Kidney (tissue), 14 donors: ENCODE data around the gene CMTM5. TPM values are rescaled to one million over a fixed set of nuclear protein-coding genes. Genes with fewer than 3 reads are reported as not detected.

ENCODE experiments used
- DNase-seq, 5 donors: peaks; one replicate each; pipeline ENCODE4 v3.0.0-alpha.2; 2013 to 2020
- FAIRE-seq: peaks from 2 replicates; lab custom pipeline; 2012; peaks lifted over from hg19 to GRCh38; lab: Jason Lieb, UNC
- H3K27ac ChIP-seq, 2 donors: one replicate each; pipeline ENCODE4 v1.7.0; 2013; ENCODE audit warnings: low read depth in 2 of 2, low read length in 2 of 2, inconsistent platforms in 1 of 2
- H3K27me3 ChIP-seq: one replicate; pipeline ENCODE4 v1.7.1; 2013; ENCODE audit warnings: low read length, inconsistent platforms; ENCODE audit not compliant: control insufficient read depth, insufficient read depth
- H3K36me3 ChIP-seq, 3 donors: one replicate each; pipeline versions ENCODE4 v1.7.0 to v1.7.1; 2013; ENCODE audit warnings: low read length in 3 of 3, control low read depth in 1 of 3, inconsistent platforms in 1 of 3; ENCODE audit not compliant: insufficient read depth in 3 of 3, control insufficient read depth in 2 of 3
- H3K4me1 ChIP-seq, 3 donors: one replicate each; pipeline versions ENCODE4 v1.7.0 to v1.7.1; 2013; ENCODE audit warnings: low read length in 3 of 3, inconsistent platforms in 1 of 3, low read depth in 1 of 3; ENCODE audit not compliant: control insufficient read depth in 2 of 3, insufficient read depth in 2 of 3
- H3K4me3 ChIP-seq, 3 donors: one replicate each; pipeline versions ENCODE4 v1.7.0 to v1.8.1; 2013; ENCODE audit warnings: low read length in 3 of 3, control low read depth in 1 of 3, inconsistent platforms in 1 of 3
- H3K9ac ChIP-seq, 3 donors: one replicate each; pipeline versions ENCODE4 v1.7.0 to v1.7.1; 2013; ENCODE audit warnings: low read length in 3 of 3, control low read depth in 1 of 3, inconsistent platforms in 1 of 3
- H3K9me3 ChIP-seq, 3 donors: one replicate each; pipeline versions ENCODE4 v1.7.0 to v1.7.1; 2013; ENCODE audit warnings: low read length in 3 of 3, control low read depth in 1 of 3, inconsistent platforms in 1 of 3; ENCODE audit not compliant: control insufficient read depth in 2 of 3, insufficient read depth in 1 of 3
- intact Hi-C: fragments of 100-400 bp; cut with DNase I; formaldehyde crosslinking; loops from one replicate; pipeline ENCODE4 v1.11.1; 2022
- polyA plus RNA-seq: library from polyadenylated mRNA; stranded (reverse); fragments of 350-450 nt; fragmentation: Illumina TruSeq; extraction: RNeasy Lipid Tissue Mini Kit (QIAGEN cat#74804); gene quantifications from one replicate; pipeline ENCODE4 v1.2.3, GENCODE V29; 2014; ENCODE audit warnings: low read depth, low replicate concordance; ENCODE audit not compliant: insufficient read depth
- total RNA-seq: library from RNA; stranded (reverse); fragmentation: NEBNext Ultra II Directional; extraction: Animal tissue kit (Norgen Biotek cat#: 25700); gene quantifications from one replicate; pipeline ENCODE4 v1.2.1, GENCODE V29; 2021
- TF ChIP-seq, protein P1 (sequence below): IDR thresholded peaks from 3 replicates; pipeline ENCODE4 v1.5.1; 2012; ENCODE audit warnings: mild to moderate bottlenecking, moderate library complexity, borderline replicate concordance; ENCODE audit not compliant: insufficient read depth; ENCODE audit errors: extremely low read depth
- donor health status: control.
- donor health status: control.
- donor health status: control.
- donor health status: control.
- donor health status: control.
- donor health status: DM: yes; HTN: yes; CAD: no.
- donor health status: Normal renal cell carcinoma (clear cell type).

CMTM5 gene
- total and polyA plus RNA-seq, 2 donors from 2014 or later: 0.54 to 1.1 TPM

DNA sequence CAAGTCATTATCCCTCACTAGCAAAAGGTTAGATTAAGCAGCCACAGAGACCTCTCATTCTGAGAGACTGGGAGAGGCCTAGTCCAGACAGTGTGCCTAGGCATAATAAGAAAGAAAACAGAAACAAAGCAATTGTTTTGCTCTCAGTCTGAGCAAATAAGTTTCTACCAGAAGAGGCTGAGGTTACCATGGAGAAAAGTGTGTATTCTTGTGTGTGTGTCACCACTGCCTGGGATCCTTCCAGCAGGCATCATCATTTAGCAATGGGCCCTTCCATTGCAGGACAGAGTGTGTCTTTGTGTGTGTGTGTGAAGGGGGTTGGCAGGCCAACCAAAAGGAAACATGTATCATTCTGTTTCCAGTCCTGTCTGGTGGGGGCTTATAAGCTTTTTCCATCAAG, 15.5 kb upstream of the CMTM5 start:
- DNase-seq (peak in 1 of 5 donors; percentile 28), FAIRE-seq (no peak)
- Histone ChIP-seq H3K27me3 (no peaks in the 10 kb centered on the region), H3K9ac (no peak overlapping the region), H3K27ac (no peak overlapping the region), H3K4me1 (peaks cover 0 to 5% (median 3%) of the 10 kb centered on the region in 3 donors), H3K9me3 (no peaks in the 10 kb centered on the region), H3K36me3 (peaks cover 0 to 2% (median 0%) of the 10 kb centered on the region in 3 donors), H3K4me3 (no peak overlapping the region)
- intact Hi-C loops: no loop called here
- TF ChIP-seq, protein P1, sequence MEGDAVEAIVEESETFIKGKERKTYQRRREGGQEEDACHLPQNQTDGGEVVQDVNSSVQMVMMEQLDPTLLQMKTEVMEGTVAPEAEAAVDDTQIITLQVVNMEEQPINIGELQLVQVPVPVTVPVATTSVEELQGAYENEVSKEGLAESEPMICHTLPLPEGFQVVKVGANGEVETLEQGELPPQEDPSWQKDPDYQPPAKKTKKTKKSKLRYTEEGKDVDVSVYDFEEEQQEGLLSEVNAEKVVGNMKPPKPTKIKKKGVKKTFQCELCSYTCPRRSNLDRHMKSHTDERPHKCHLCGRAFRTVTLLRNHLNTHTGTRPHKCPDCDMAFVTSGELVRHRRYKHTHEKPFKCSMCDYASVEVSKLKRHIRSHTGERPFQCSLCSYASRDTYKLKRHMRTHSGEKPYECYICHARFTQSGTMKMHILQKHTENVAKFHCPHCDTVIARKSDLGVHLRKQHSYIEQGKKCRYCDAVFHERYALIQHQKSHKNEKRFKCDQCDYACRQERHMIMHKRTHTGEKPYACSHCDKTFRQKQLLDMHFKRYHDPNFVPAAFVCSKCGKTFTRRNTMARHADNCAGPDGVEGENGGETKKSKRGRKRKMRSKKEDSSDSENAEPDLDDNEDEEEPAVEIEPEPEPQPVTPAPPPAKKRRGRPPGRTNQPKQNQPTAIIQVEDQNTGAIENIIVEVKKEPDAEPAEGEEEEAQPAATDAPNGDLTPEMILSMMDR: no peak

DNA sequence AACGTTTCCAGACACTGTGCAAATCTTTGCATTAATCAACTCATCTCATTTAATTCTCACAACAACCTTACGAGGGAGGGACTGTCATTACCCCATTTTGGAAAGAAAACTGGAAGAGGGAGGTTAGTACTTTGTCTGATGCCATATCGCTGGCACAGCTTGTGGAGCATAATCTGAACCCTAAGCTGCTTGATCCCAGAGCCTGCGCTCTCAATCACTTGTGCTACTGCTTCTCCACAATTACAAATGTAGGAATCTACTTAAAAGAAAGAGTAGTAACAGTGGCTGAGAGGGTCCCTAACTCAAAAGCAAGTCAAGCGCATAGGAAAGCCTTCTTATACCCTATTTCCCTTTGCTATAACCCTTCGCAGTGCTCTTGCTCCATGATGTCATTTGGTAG, 15.1 kb upstream of the CMTM5 start:
- DNase-seq: no peak
- Histone ChIP-seq H3K4me1 (peaks cover 0 to 5% (median 3%) of the 10 kb centered on the region in 3 donors), H3K27ac (no peak overlapping the region), H3K27me3 (no peaks in the 10 kb centered on the region), H3K36me3 (peaks cover 0 to 2% (median 0%) of the 10 kb centered on the region in 3 donors), H3K9me3 (no peaks in the 10 kb centered on the region), H3K9ac (no peak overlapping the region), H3K4me3 (no peak overlapping the region)
- TF ChIP-seq, protein P1: no peak
- intact Hi-C loops: no loop called here
- FAIRE-seq: no peak

DNA sequence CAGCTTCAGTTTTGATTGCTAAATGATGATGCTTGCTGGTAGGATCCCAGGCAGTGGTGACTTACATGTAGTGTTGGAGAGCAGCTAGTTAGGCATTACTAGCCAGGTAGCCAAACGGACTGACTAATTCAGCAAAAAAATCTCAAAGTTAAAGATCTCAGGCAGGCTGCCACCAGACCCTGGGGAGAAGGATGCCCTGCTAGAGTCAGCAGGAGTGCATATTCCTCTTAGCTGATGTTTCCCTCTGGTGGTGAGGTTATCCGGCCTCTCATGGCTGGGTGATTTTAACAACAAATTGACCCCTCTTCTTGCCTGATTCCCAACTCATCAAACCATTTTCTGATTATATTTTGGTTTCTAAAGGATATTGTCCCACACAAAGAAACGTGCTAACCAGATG, 14.6 kb upstream of the CMTM5 start:
- Histone ChIP-seq H3K9ac (no peak overlapping the region), H3K4me1 (peaks cover 0 to 5% (median 3%) of the 10 kb centered on the region in 3 donors), H3K27ac (no peak overlapping the region), H3K27me3 (no peaks in the 10 kb centered on the region), H3K4me3 (no peak overlapping the region), H3K9me3 (no peaks in the 10 kb centered on the region), H3K36me3 (peaks cover 0 to 2% (median 0%) of the 10 kb centered on the region in 3 donors)
- TF ChIP-seq, protein P1: no peak
- DNase-seq (peak in 2 of 5 donors; percentile 31 to 34), FAIRE-seq (no peak)
- intact Hi-C loops: no loop called here
